Brain microvascular endothelial cell (primary cell): ENCODE measurements around the gene SOD3.

Source experiments
- DNase-seq: peaks from one replicate; pipeline ENCODE4 v3.0.0-alpha.2; 2020
- H3K27ac ChIP-seq: fragments of 250-450 bp; sonication (Bioruptor Pico); 2 replicates; pipeline ENCODE4 v1.5.1; 2020; ENCODE audit warnings: mild to moderate bottlenecking, moderate library complexity
- H3K27me3 ChIP-seq: fragments of 250-450 bp; sonication (Bioruptor Pico); replicated peaks from 2 replicates; pipeline ENCODE4 v1.5.1; 2020; ENCODE audit warnings: mild to moderate bottlenecking
- H3K36me3 ChIP-seq: fragments of 250-450 bp; sonication (Bioruptor Pico); replicated peaks from 2 replicates; pipeline ENCODE4 v1.5.1; 2020; ENCODE audit warnings: mild to moderate bottlenecking
- H3K4me3 ChIP-seq: 2 replicates; pipeline ENCODE4 v1.5.1; 2011; ENCODE audit warnings: low read depth, mild to moderate bottlenecking, control low read depth, low read length, moderate library complexity
- CTCF ChIP-seq: IDR thresholded peaks from 2 replicates; pipeline ENCODE4 v1.5.1; 2011; ENCODE audit warnings: low read depth, mild to moderate bottlenecking, moderate library complexity, low read length, control low read depth, inconsistent platforms; ENCODE audit errors: missing control alignments
- in situ Hi-C: cut with HindIII; loops from 2 replicates; pipeline ENCODE4 v1.10.0; 2017; ENCODE audit warnings: low sequenced_read_pairs, low pct_ligation_motif_present

SOD3 gene

GRCh38 chr4:24824720-24825119 is 29.3 kb downstream of the SOD3 start:
- Histone ChIP-seq H3K4me3 (no peak overlapping the region), H3K36me3 (no peaks in the 10 kb centered on the region), H3K27me3 (no peaks in the 10 kb centered on the region), H3K27ac (no peak overlapping the region)
- DNase-seq: no peak
- in situ Hi-C loops: no loop called here
- TF ChIP-seq CTCF: no peak

GRCh38 chr4:24831637-24832036 is 36.3 kb downstream of the SOD3 start:
- H3K27me3 ChIP-seq: no peaks in the 10 kb centered on the region
- no peak overlapping the region for H3K27ac ChIP-seq
- peaks cover 6% of the 10 kb centered on the region for H3K36me3 ChIP-seq
- in situ Hi-C loops: no loop called here
- no peak for TF ChIP-seq CTCF
- no peak overlapping the region for H3K4me3 ChIP-seq
- DNase-seq: no peak

GRCh38 chr4:24835696-24836095 is 40.3 kb downstream of the SOD3 start:
- Histone ChIP-seq H3K36me3 (peaks cover 6% of the 10 kb centered on the region), H3K27me3 (no peaks in the 10 kb centered on the region), H3K4me3 (no peak overlapping the region), H3K27ac (no peak overlapping the region)
- no peak for TF ChIP-seq CTCF
- in situ Hi-C loops: no loop called here
- no peak for DNase-seq

GRCh38 chr4:24836661-24837242 is 41.4 kb downstream of the SOD3 start:
- Histone ChIP-seq H3K4me3 (no peak overlapping the region), H3K27ac (no peak overlapping the region), H3K36me3 (no peaks in the 10 kb centered on the region), H3K27me3 (no peaks in the 10 kb centered on the region)
- no peak for DNase-seq
- TF ChIP-seq CTCF: no peak
- in situ Hi-C loops: no loop called here

- Histone ChIP-seq H3K27me3 (no peaks in the 10 kb centered on the region), H3K4me3 (no peak overlapping the region), H3K36me3 (no peaks in the 10 kb centered on the region), H3K27ac (no peak overlapping the region)
- DNase-seq: no peak
- TF ChIP-seq CTCF: no peak
- in situ Hi-C loops: no loop called here
Observed at GRCh38 chr4:24837336-24837735, 42.0 kb downstream of the SOD3 start.

- Histone ChIP-seq H3K27ac (no peak overlapping the region), H3K36me3 (no peaks in the 10 kb centered on the region), H3K4me3 (no peak overlapping the region), H3K27me3 (no peaks in the 10 kb centered on the region)
- no peak for DNase-seq
- TF ChIP-seq CTCF: no peak
- in situ Hi-C loops: no loop called here
Observed at GRCh38 chr4:24837781-24838180, 42.4 kb downstream of the SOD3 start.
